ENCODE results near the gene LRTM2.

LRTM2 gene

GRCh38 chr12:1798641-1799020 lies 21.7 kb upstream of the LRTM2 start:
- DNase-seq: no peak

DNA sequence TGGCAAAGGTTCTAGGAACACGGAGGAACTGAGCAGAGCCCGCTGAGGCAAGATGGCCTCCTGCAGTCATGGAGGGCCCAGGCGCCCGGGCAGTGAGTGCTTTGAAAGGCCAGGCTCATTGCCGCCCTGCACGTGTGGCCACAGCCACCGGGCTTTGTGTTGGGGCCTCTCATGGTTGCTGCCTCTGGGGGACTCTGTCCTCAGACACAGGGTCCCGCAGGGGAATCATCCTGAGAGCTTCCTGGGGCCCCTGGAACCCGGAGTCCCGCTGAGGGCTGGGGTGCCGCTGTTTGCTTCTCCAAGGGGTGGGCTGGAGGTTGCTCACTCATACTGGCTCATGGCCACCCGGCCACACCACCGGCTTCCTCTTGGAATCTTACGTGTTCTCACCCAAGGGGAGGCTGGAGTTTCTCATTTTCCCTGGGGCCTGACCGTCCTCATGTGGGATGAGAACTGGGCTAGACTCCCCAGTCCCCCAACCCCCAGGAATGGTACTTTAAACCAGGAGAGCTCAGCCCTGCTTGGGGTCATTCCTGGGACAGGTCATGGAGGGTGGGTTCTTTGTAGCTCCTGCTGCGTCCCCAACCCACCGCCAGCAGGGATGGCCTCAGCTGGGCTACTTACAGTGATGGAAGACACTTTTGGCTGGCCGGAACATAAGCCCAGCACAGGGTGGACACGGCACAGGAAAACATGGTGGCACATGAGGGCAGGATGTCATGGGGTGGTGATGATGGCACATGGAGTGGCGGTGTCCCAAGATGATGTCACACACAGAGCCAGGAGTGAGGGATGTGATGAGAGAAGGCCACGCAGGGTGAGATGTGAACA lies 21.1 kb upstream of the LRTM2 start:
- no peak for DNase-seq

DNA sequence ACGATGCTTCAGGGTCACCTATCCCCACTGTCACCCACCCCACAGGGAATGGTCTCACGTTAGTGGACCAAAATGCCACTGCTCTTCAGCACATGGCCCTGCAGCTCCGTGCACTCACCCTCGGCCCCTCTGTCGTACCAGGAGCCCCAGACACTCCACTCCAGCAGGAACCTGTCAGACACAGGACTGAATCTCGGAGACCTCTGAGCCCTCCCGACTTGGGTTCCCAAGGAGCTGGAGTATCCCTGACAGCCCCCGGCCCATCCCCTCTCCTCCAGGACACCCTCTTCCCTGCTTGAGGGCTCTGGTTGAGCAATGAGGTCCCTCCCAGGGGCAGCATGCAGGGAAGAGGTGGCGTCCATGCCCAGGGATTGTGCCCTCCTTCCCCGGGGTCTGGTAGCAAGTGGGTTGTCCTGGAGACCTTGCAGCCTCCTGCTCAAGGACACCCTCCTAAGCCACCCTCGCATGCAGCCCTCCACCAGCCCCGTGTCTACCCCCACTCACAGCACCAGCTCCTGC lies 20.4 kb upstream of the LRTM2 start:
- no peak for DNase-seq

DNA sequence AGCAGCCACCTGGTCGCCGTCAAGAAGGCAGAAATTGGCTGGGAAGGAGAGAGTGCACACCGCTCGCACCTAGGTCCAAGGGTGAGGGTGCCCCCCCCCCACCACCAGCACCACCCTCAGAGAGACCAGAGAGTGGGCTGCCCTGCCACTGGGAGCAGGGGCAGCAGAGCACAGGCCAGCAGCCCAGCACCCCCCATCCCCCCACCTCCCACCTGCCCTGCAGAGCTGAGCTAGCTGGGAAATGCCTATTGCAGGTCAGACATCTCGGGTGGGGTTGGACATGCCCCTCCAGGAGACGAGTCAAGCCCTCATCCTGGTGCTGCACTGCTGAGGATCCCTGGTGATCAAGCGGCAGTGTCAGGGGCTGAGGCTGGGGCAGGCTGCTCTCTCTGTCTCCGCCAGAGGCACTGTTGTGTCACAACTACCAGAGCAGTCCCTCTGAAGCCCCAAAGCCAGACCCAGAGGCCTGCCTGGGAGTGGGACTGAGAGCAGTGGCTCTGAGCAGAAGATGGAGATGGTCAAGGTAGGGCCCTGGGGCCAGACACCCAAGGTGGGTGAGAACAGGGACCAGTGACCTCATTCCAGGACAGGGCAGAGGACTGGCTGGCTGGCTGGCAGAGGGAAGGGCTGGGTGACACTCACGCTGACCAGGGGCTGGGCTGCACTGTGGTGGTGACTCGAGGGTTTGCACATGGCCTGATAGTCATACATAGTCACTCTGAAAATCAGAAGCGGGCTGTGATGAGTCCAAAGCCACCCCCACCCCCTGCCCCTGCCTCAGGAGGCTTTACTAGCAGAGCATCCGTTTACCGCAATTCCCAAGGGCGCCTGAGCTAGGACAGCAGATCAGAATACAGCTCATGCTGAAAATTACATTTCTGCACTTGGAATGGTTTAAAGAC lies 19.7 kb upstream of the LRTM2 start:
- peak in 1 of 2 donors; percentile 18 for DNase-seq

DNA sequence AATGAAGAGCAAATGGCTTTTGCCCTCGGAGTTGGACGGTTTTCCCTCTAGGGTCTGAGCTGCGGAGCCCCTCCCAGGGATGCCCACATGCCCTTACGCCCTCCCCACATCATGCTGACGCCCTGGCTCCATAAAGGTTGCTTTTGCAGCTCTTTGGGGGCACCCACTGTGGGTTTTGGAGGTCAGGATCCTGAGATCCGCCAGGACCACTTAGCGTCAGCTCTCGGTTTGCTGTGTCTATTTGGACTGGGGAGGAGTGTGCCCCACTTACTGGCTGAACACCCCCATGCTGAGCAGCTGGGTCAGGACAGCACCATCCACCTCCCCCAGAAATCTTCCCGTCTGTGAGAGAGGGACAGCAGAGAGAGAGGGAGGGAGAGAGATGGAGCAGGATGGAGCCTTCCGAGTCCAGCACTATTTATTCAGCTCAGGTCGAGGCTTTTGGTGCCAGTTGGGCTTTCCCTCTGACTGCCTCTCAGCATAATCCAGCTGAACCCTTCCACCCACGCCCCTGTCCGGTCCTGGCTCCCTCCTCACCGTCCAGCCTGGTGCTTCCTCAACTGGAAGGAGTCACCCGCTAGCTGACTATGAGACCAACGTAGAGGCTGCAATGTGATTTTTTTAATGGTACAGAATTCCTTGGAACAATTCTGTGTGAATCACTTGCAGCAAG lies 18.9 kb upstream of the LRTM2 start:
- DNase-seq: no peak

- DNase-seq: no peak
These were observed 16.6 kb upstream of the LRTM2 start for GRCh38 chr12:1803736-1804135.

DNA sequence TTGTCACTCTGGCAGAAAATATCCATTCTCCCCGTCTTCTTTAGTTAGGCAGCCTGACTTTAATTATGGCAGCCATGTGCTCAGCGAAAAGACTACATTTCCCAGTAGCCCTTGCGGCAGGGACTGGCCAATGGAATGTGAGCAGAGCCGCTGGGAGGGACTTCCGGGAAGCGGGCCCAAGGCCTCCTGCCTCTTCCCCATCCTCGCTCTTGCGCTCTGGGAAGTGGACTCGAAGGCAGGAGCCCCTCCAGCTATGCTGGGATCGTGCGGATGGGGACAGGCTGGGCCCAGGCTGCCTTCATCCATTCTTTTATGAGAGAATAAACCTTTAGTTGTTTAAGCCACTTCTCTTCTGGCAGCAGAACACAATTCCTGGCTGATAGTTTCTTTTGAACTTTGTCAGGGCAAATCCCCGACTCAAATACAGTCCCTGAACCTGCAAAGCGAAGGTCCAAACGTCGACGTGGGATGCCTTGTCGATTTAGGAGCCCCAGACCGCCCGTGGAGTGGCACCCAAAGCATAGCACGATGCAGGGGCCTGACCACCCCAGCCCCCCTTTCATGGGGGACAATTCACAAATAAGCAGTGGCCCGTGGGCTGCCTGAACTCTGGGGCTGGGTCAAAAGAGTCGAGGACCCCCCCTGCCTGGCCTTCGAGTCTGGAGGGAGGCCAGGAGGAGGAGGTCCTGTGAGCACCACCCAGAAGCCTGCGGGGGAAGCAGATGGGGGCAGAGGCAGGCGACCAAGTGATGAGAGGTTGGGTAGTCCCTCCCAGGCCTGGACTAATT lies 15.6 kb upstream of the LRTM2 start:
- DNase-seq: peak; percentile 73 to 83

DNA sequence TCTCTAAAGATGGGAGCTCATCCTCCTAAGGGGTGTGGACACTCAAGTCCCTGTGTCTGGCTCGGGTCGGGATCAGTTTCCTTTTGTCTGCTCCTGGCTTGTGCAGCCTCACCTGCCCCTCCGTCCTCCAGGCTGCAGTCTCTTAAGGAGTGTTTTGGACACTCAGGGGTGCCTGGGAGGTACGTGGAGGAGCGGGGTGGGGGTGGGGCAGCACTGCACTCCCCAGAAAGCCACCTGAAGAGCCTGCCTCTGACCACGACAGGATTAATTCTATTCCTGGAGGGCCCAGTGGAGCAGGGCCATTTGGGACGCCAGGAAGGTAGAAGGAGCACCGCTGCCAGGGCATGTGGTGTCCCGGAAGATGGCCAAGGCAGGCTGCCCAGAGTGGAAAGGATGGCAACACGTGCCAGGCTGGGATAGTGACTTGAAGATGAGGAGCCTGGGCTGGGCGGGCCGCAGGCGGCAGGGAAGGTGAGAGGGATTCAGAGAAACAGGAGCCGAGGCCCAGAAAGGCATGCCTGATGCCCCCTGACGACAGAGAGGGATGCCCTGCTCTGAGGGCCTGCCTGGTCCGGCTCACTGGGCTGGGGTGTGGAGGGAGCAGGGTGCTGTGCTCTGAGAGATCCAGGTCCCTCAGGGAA lies 14.8 kb upstream of the LRTM2 start:
- DNase-seq: no peak

DNA sequence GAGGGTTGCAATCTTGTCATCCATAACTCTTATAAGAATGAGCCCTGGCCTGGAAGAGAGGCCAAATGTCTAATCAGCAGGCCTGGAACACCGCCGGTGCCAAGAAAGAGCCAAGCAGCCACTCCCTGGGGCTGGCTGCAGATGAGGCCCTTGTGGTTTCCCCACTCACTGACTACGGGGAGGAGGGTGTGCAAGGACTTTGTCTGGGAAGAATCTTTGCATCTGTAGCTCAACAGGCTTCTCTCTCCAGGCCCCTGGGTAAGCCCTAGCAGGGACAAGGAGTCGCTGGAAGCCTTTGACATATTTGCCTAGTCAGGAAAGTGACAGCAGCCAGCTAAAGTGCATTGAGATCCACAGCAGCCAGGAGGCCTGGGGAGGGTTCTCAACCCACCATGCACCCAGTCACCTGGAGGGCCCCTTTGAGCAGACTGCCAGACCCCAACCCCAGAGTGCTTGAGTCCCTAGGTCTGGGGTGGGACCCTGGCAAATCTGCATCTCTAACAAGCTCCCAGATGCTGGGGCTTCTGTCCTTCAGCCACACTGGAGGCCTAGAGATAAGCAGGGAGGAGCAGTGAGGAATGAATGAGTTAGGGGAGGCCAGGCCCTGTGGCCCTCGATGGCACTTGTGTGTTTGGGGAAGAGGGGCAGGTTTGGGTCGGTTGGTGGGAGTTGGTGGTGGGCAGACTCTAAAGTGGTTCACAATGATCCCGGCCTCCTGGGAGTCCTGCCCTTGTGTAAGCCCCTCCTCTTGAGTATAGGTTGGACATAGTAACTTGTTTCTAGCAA lies 13.9 kb upstream of the LRTM2 start:
- no peak for DNase-seq

- DNase-seq: no peak
These were observed 13.1 kb upstream of the LRTM2 start for GRCh38 chr12:1807087-1807860.

- no peak for DNase-seq
These were observed 12.1 kb upstream of the LRTM2 start for GRCh38 chr12:1808036-1808797.

- DNase-seq: no peak
These were observed 11.4 kb upstream of the LRTM2 start for GRCh38 chr12:1808798-1809480.

GRCh38 chr12:1809591-1810190 lies 10.7 kb upstream of the LRTM2 start:
- DNase-seq: no peak

DNA sequence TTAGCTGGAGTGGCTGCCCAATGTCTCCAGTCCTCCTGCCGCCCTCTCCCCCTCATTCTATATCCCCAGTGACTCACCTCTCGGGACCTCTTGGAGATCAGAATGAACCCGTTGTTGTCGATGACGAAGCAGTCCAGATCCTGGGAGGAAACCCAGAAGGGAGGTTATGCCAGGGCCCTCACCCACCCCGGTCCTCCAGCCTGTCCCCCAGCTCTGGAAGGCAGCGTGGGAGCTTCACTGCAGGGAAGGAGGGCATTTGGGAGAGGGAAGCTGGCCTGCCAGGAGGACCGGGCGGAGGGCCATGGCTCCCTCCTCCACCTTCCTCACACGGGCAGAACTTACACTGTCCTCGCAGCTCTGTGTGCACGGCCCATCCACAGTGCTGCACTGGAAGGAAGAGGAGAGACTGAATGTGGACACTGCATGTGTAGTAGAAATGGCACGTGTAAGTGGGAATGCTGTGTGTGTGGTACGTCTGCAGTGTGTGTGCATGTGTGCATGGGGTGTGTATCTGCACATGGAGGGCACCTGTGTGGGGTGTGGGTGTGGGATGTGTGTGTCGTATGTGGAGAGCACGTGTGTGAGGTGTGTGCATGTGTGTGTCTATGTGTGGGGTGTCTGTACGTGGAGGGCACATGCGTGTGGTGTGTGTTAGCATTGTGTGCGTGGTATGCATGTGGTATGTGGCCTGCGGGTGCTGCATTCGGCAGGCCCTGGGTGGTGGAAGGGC lies 10.0 kb upstream of the LRTM2 start:
- no peak for DNase-seq

DNA sequence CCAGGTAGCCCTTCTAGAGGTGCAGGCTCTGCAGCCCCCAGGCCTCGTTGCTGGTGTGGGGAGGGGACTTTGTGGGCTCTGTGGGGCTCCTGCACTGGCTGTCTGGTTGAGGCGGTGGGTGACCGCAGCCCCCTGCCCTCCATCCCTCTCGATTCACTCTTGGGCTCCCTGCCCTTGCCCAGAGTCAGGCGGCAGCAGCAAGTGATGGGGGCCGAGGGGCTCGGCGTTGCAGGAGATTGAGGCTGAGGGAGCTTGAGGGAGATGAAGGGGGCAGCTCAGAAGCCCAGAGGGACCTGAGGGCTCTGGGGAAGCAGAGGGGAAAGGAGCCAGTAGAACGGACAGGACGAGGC lies 9.5 kb upstream of the LRTM2 start:
- no peak for DNase-seq

DNA sequence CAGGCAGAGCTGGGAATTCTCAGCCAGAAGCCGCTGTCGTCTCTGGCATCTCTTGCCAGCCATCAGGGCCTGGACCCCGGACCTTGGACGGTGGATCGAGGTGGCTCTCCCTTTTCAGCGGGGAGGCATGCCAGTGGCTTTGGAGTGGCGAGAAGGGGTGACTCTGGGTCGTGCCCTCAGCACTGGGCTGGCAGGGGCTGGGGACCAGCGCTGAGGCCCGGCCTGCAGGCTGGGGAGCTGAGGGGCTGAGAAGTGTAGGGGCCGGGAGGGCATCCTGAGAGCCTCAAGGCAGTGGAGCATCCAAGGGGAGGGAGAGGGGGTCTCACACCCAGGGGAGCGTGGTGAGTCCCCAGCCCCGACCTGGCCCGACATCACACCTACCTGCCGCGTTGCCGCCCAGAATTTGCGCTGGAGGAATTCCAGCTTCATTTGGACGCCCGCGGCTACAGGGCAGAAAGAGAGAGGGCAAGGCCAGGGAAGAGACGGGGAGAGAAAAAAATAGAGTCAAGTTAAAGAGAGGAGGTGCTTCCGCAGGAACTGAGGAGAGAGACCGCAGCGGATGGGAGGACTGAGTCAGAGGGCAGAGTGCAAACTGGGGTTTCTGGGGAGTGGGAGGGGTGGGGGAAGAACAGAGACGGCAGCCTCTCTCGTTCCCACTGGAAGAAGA lies 9.0 kb upstream of the LRTM2 start:
- no peak for DNase-seq

- no peak for DNase-seq
These were observed 8.4 kb upstream of the LRTM2 start for GRCh38 chr12:1811948-1812291.
